SK-N-SH treated with all-trans-retinoic acid at 6 μM for 48 hours (cell line): Measurements from ENCODE around the gene RGL1.

Experiments
- ATAC-seq: fragments of 200-7000 bp; cut with Tn5 transposase; 3 replicates; pipeline ENCODE4 v1.9.1; 2020; ENCODE audit warnings: mild to moderate bottlenecking, moderate library complexity
- ARNTL ChIP-seq: fragments of 450-650 bp; formaldehyde crosslinking; IDR thresholded peaks from 2 replicates; pipeline ENCODE4 v1.5.0; 2020; ENCODE audit warnings: low read depth, mild to moderate bottlenecking, moderate library complexity, borderline replicate concordance
- CSDC2 ChIP-seq: fragments of 250-450 bp; sonication (Bioruptor Pico); IDR thresholded peaks from 2 replicates; pipeline ENCODE4 v1.5.0; 2020; ENCODE audit warnings: mild to moderate bottlenecking, moderate library complexity
- CSRNP3 ChIP-seq: fragments of 250-450 bp; sonication (Bioruptor Pico); IDR thresholded peaks from 2 replicates; pipeline ENCODE4 v1.5.1; 2021; ENCODE audit warnings: mild to moderate bottlenecking, moderate library complexity
- GLIS3 ChIP-seq: fragments of 250-450 bp; sonication (Bioruptor Pico); IDR thresholded peaks from 2 replicates; pipeline ENCODE4 v1.5.0; 2020; ENCODE audit warnings: mild to moderate bottlenecking, moderate library complexity
- ISL1 ChIP-seq: fragments of 250-450 bp; sonication (Bioruptor Pico); IDR thresholded peaks from 2 replicates; pipeline ENCODE4 v2.1.2; 2022; ENCODE audit warnings: mild to moderate bottlenecking, moderate library complexity
- POU6F1 ChIP-seq: fragments of 250-450 bp; sonication (Bioruptor Pico); IDR thresholded peaks from 2 replicates; pipeline ENCODE4 v1.8.0; 2021; ENCODE audit warnings: low read depth, mild to moderate bottlenecking, moderate library complexity, borderline replicate concordance
- PPARA ChIP-seq: fragments of 250-450 bp; sonication (Bioruptor Pico); IDR thresholded peaks from 2 replicates; pipeline ENCODE4 v1.5.0; 2020; ENCODE audit warnings: mild to moderate bottlenecking, borderline replicate concordance
- SNAI2 ChIP-seq: fragments of 250-450 bp; sonication (Bioruptor Pico); IDR thresholded peaks from 2 replicates; pipeline ENCODE4 v1.5.0; 2020; ENCODE audit warnings: mild to moderate bottlenecking, moderate library complexity
- TCF4 ChIP-seq: fragments of 250-450 bp; sonication (Bioruptor Pico); IDR thresholded peaks from 2 replicates; pipeline ENCODE4 v1.8.0; 2021; ENCODE audit warnings: mild to moderate bottlenecking, moderate library complexity, borderline replicate concordance
- TOX ChIP-seq: fragments of 250-450 bp; sonication (Bioruptor Pico); IDR thresholded peaks from 2 replicates; pipeline ENCODE4 v1.8.0; 2021; ENCODE audit warnings: mild to moderate bottlenecking, moderate library complexity, borderline replicate concordance
- TSHZ2 ChIP-seq: fragments of 250-450 bp; sonication (Bioruptor Pico); IDR thresholded peaks from 2 replicates; pipeline ENCODE4 v1.5.0; 2020; ENCODE audit warnings: mild to moderate bottlenecking, moderate library complexity
- ZC3H10 ChIP-seq: fragments of 250-450 bp; sonication (Bioruptor Pico); IDR thresholded peaks from 2 replicates; pipeline ENCODE4 v1.5.1; 2021; ENCODE audit warnings: mild to moderate bottlenecking, moderate library complexity
- ZFP3 ChIP-seq: fragments of 250-450 bp; sonication (Bioruptor Pico); IDR thresholded peaks from 2 replicates; pipeline ENCODE4 v1.5.0; 2020; ENCODE audit warnings: mild to moderate bottlenecking, moderate library complexity
- ZNF565 ChIP-seq: fragments of 450-650 bp; formaldehyde crosslinking; conservative IDR thresholded peaks from 2 replicates; pipeline ENCODE4 v1.5.0; 2020; ENCODE audit warnings: low read depth, mild to moderate bottlenecking, moderate library complexity
- ZNF8 ChIP-seq: fragments of 450-650 bp; formaldehyde crosslinking; IDR thresholded peaks from 2 replicates; pipeline ENCODE4 v1.5.0; 2020; ENCODE audit warnings: mild to moderate bottlenecking, moderate library complexity

RGL1 gene

GRCh38 chr1:183956559-183957188 is 151.8 kb downstream of the RGL1 start:
- peak; percentile 99 for ATAC-seq
- TF ChIP-seq PPARA (CRISPR knock-in tag) (no peak), TOX (peak; percentile 82; the same call in 1 of the 2 replicates), CSRNP3 (CRISPR knock-in tag) (no peak)

GRCh38 chr1:183957216-183957830 is 152.4 kb downstream of the RGL1 start:
- ATAC-seq, result no peak
- TF ChIP-seq CSRNP3 (CRISPR knock-in tag) (no peak), TCF4 (CRISPR knock-in tag) (no peak), ZNF8 (CRISPR knock-in tag) (no peak), ISL1 (no peak), POU6F1 (CRISPR knock-in tag) (no peak), GLIS3 (CRISPR knock-in tag) (no peak), ARNTL (no peak)

- ATAC-seq, result no peak
- no peak for TF ChIP-seq TCF4 (CRISPR knock-in tag)
- TF ChIP-seq GLIS3 (CRISPR knock-in tag), result no peak
- TF ChIP-seq ZNF565 (CRISPR knock-in tag), result no peak
- TF ChIP-seq CSRNP3 (CRISPR knock-in tag), result no peak
- TF ChIP-seq ZFP3 (CRISPR knock-in tag), result no peak
- TF ChIP-seq TSHZ2 (CRISPR knock-in tag), result no peak
- TF ChIP-seq CSDC2, result no peak
- TF ChIP-seq SNAI2 (CRISPR knock-in tag), result no peak
- TF ChIP-seq PPARA (CRISPR knock-in tag), result no peak
- no peak for TF ChIP-seq ZNF8 (CRISPR knock-in tag)
- no peak for TF ChIP-seq ARNTL
- TF ChIP-seq TOX, result no peak
- no peak for TF ChIP-seq ZC3H10 (CRISPR knock-in tag)
Observed at GRCh38 chr1:183958958-183959357, 154.0 kb downstream of the RGL1 start.

- ATAC-seq, result no peak
- no peak for TF ChIP-seq PPARA (CRISPR knock-in tag)
- no peak for TF ChIP-seq TSHZ2 (CRISPR knock-in tag)
Observed at GRCh38 chr1:183961132-183961531, 156.2 kb downstream of the RGL1 start.
